Spleen (tissue), 11 donors: ENCODE measurements around the gene LRRC34. TPM values are rescaled to one million over a fixed set of nuclear protein-coding genes. Genes with fewer than 3 reads are reported as not detected.
A peak's percentile ranks its signal among the peaks of the same experiment; 100 is the strongest.

Source experiments
- DNase-seq: peaks from one replicate; pipeline ENCODE4 v3.0.0-alpha.2; 2020
- H3K27ac ChIP-seq, 8 donors: fragments of 200-600 bp; sonication (generic) in 7 of 8; 1 replicate in 4 of 8; 2 replicates in 4 of 8; pipeline versions ENCODE4 v1.5.0 to v1.8.0; 2016 to 2021; ENCODE audit warnings: inconsistent platforms in 4 of 8, mild to moderate bottlenecking in 4 of 8, moderate library complexity in 1 of 8
- H3K27me3 ChIP-seq, 7 donors: fragments of 200-600 bp; sonication (generic) in 6 of 7; replicated peaks in 1 of 7; 1 replicate in 4 of 7; 2 replicates in 3 of 7; pipeline versions ENCODE4 v1.5.0 to v1.8.0; 2016 to 2021; ENCODE audit warnings: inconsistent platforms in 3 of 7, mild to moderate bottlenecking in 1 of 7
- H3K36me3 ChIP-seq, 6 donors: fragments of 200-600 bp; sonication (generic) in 5 of 6; 1 replicate in 4 of 6; 2 replicates in 2 of 6; pipeline versions ENCODE4 v1.5.0 to v1.8.0; 2016 to 2021; ENCODE audit warnings: inconsistent platforms in 2 of 6
- H3K4me1 ChIP-seq, 6 donors: fragments of 200-600 bp; sonication (generic) in 5 of 6; 1 replicate in 3 of 6; 2 replicates in 3 of 6; pipeline versions ENCODE4 v1.5.0 to v1.8.0; 2016 to 2021; ENCODE audit warnings: inconsistent platforms in 3 of 6
- H3K4me3 ChIP-seq, 8 donors: fragments of 200-600 bp; sonication (generic) in 7 of 8; 1 replicate in 4 of 8; 2 replicates in 4 of 8; pipeline versions ENCODE4 v1.5.0 to v1.8.0; 2016 to 2021; ENCODE audit warnings: inconsistent platforms in 4 of 8, mild to moderate bottlenecking in 4 of 8, moderate library complexity in 2 of 8
- H3K9me3 ChIP-seq, 8 donors: fragments of 200-600 bp; sonication (generic) in 7 of 8; 1 replicate in 4 of 8; 2 replicates in 4 of 8; pipeline versions ENCODE4 v1.5.0 to v1.8.0; 2016 to 2021; ENCODE audit warnings: inconsistent platforms in 4 of 8
- CTCF ChIP-seq, 11 experiments: fragments of 200-600 bp in 7 of 11; fragments of 450-650 bp in 4 of 11; sonication (generic) in 4 of 11; IDR thresholded peaks in 8 of 11; conservative IDR thresholded peaks in 3 of 11; 1 replicate in 7 of 11; 2 replicates in 4 of 11; pipeline versions ENCODE4 v1.4.0 to v1.8.0; 2016 to 2021; ENCODE audit warnings: antibody characterized with exemption in 11 of 11, inconsistent platforms in 4 of 11, mild to moderate bottlenecking in 1 of 11
- POLR2A ChIP-seq, 3 donors: fragments of 450-650 bp; IDR thresholded peaks; one replicate each; pipeline ENCODE4 v1.5.1; 2017; ENCODE audit warnings: antibody characterized with exemption in 3 of 3, mild to moderate bottlenecking in 1 of 3
- POLR2AphosphoS5 ChIP-seq, 3 donors: sonication (generic); formaldehyde crosslinking; IDR thresholded peaks; one replicate each; pipeline ENCODE4 v1.5.1; 2017; ENCODE audit warnings: antibody characterized with exemption in 3 of 3
- WGBS, 5 donors: extraction: QIAGEN DNeasy Blood & Tissue Kit in 3 of 5; methylation state at CpG; one replicate each; pipeline versions ENCODE4 v1.1.5 to v1.1.7; 2013 to 2018; 5-methylcytosine and 5-hydroxymethylcytosine counted together
- intact Hi-C: fragments of 100-400 bp; cut with DNase I; formaldehyde crosslinking; loops from one replicate; pipeline ENCODE4 v1.15.0; 2023; ENCODE audit warnings: low total_unique reads
- polyA plus RNA-seq, 3 donors: library from polyadenylated mRNA; stranded (reverse); fragments of 200-250 nt; gene quantifications; one replicate each; pipeline ENCODE4 v1.2.1, GENCODE V29; 2013
- total RNA-seq, 7 donors: library from RNA; depleted of rRNA in 3 of 7; stranded (reverse); fragments of >200 nt in 3 of 7; fragmentation: NEBNext Ultra II Directional in 4 of 7; extraction: Animal tissue kit (Norgen Biotek cat#: 25700) in 4 of 7; gene quantifications; one replicate each; pipeline versions ENCODE4 v1.1.0 to v1.2.1, GENCODE V29; 2016 to 2021
- donor health status: healthy with polysubstance abuse.
- donor health status: DM: no; HTN: no; CAD: no; lungs with moderate emphysema.
- donor health status: DM: no; HTN: no; CAD: no.
- donor health status: Bipolar disorder and iron deficiency.
- donor health status: healthy.
- donor health status: DM: no; HTN: no; CAD: no.
- donor health status: DM: yes; HTN: yes; CAD: no.

LRRC34 gene
- total and polyA plus RNA-seq, 10 donors: 1.2 to 8.9 (median 4.4) TPM

GRCh38 chr3:169815590-169816150, 3.0 kb upstream of the LRRC34 start:
- intact Hi-C loops: no loop called here

GRCh38 chr3:169813757-169814517, 1.2 kb upstream of the LRRC34 start:
- 44 to 59% (median 49%) methylated on average over 27 of the region's 27 CpGs for WGBS, 5 donors
- peaks cover 6 to 38% (median 26%) of the 10 kb centered on the region in 6 donors for H3K4me1 ChIP-seq
- no peaks in the 10 kb centered on the region for H3K36me3 ChIP-seq
- H3K27ac ChIP-seq: peak overlapping the region in 7 of 8 donors; percentile 47 to 84 (median 76)
- TF ChIP-seq POLR2AphosphoS5 (IDR thresholded peaks at IDR 0.05) (peak in 2 of 3 donors; percentile 74 to 76), POLR2A (IDR thresholded peaks at IDR 0.05) (no peak), CTCF (IDR thresholded peaks at IDR 0.05 in 8 of 11, conservative IDR thresholded peaks at IDR 0.05 in 3 of 11) (peak; percentile 50 to 83 (median 66))
- peaks cover 0 to 16% (median 11%) of the 10 kb centered on the region in 8 donors for H3K9me3 ChIP-seq
- peak; percentile 93 for DNase-seq
- no peaks in the 10 kb centered on the region for H3K27me3 ChIP-seq
- H3K4me3 ChIP-seq: peak overlapping the region; percentile 38 to 86 (median 64)
- intact Hi-C loops: no loop called here

More at GRCh38 chr3:169815590-169816150, 3.0 kb upstream of the LRRC34 start:
- no peak for DNase-seq
- no peak for TF ChIP-seq POLR2AphosphoS5 (IDR thresholded peaks at IDR 0.05)
- TF ChIP-seq CTCF (IDR thresholded peaks at IDR 0.05 in 8 of 11, conservative IDR thresholded peaks at IDR 0.05 in 3 of 11): no peak
- TF ChIP-seq POLR2A (IDR thresholded peaks at IDR 0.05): no peak
- H3K4me1 ChIP-seq: peaks cover 6 to 38% (median 25%) of the 10 kb centered on the region in 6 donors
- no peaks in the 10 kb centered on the region for H3K27me3 ChIP-seq
- no peak overlapping the region for H3K4me3 ChIP-seq
- peaks cover 0 to 16% (median 11%) of the 10 kb centered on the region in 8 donors for H3K9me3 ChIP-seq
- 82 to 98% (median 96%) methylated on average over 4 of the region's 4 CpGs for WGBS, 5 donors
- no peak overlapping the region for H3K27ac ChIP-seq
- H3K36me3 ChIP-seq: no peaks in the 10 kb centered on the region

- 8 to 34% (median 29%) methylated on average over 8 of the region's 8 CpGs for WGBS, 5 donors
- no peak for DNase-seq
- peak overlapping the region in 7 of 8 donors; percentile 68 to 84 (median 77) for H3K27ac ChIP-seq
- intact Hi-C loops: no loop called here
- H3K9me3 ChIP-seq: peaks cover 0 to 16% (median 11%) of the 10 kb centered on the region in 8 donors
- no peaks in the 10 kb centered on the region for H3K36me3 ChIP-seq
- H3K4me1 ChIP-seq: peaks cover 6 to 38% (median 27%) of the 10 kb centered on the region in 6 donors
- no peaks in the 10 kb centered on the region for H3K27me3 ChIP-seq
- TF ChIP-seq POLR2A (IDR thresholded peaks at IDR 0.05): no peak
- no peak for TF ChIP-seq POLR2AphosphoS5 (IDR thresholded peaks at IDR 0.05)
- TF ChIP-seq CTCF (IDR thresholded peaks at IDR 0.05 in 8 of 11, conservative IDR thresholded peaks at IDR 0.05 in 3 of 11): no peak
- peak overlapping the region; percentile 38 to 86 (median 64) for H3K4me3 ChIP-seq
Measured at GRCh38 chr3:169813278-169813677, 574 bp upstream of the LRRC34 start.
